ENCODE results near the gene WDR33. TPM values are rescaled to one million over a fixed set of nuclear protein-coding genes. Genes with fewer than 3 reads are reported as not detected.

WDR33 gene
- total RNA-seq, 4 donors from 2014 or later: 25.8 to 53.3 (median 38.0) TPM

DNA sequence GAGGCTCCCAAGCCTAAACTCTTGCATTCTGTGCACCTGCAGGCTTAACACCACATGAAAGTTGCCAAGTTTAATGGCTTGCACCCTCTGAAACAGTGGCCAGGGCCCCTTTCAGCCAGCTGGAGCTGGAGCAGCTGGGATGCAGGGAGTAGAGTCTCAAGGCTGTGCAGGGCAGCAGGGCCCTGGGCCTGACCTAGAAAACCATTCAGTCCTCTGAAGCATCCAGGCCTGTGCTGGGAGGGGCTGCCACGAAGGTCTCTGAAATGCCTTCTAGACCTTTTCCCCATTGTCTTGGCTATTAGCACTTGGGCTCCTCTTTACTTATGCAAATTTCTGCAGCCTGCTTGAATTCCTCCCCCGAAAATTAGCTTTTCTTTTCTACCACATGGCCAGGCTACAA lies 120.3 kb downstream of the WDR33 start:
- TF ChIP-seq, protein P1, sequence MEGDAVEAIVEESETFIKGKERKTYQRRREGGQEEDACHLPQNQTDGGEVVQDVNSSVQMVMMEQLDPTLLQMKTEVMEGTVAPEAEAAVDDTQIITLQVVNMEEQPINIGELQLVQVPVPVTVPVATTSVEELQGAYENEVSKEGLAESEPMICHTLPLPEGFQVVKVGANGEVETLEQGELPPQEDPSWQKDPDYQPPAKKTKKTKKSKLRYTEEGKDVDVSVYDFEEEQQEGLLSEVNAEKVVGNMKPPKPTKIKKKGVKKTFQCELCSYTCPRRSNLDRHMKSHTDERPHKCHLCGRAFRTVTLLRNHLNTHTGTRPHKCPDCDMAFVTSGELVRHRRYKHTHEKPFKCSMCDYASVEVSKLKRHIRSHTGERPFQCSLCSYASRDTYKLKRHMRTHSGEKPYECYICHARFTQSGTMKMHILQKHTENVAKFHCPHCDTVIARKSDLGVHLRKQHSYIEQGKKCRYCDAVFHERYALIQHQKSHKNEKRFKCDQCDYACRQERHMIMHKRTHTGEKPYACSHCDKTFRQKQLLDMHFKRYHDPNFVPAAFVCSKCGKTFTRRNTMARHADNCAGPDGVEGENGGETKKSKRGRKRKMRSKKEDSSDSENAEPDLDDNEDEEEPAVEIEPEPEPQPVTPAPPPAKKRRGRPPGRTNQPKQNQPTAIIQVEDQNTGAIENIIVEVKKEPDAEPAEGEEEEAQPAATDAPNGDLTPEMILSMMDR (IDR thresholded peaks at IDR 0.05): no peak
- DNase-seq (ENCODE audit: low spot score): no peak
- ATAC-seq (ENCODE audit: low FRiP score): no peak

DNA sequence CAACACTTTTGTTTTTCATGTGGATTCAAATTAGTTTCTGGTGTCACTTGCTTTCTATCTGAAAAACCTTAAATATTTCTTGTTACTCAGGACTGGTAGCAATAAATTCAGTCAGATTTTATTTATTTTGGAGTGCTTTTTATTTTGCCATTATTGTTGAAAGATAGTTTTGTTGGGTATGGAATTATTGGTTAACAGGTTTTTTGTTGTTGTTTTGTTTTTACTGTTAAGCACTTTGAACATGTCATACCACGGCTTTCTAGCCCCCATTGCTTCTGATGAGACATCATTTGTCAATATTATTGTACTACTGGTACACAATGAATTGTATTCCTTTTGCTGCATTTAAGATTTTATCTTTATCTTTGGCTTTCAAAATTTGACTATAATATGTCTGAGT lies 122.6 kb downstream of the WDR33 start:
- TF ChIP-seq, protein P1 (IDR thresholded peaks at IDR 0.05): no peak
- ATAC-seq (ENCODE audit: low FRiP score) (no peak), DNase-seq (ENCODE audit: low spot score) (no peak)

DNA sequence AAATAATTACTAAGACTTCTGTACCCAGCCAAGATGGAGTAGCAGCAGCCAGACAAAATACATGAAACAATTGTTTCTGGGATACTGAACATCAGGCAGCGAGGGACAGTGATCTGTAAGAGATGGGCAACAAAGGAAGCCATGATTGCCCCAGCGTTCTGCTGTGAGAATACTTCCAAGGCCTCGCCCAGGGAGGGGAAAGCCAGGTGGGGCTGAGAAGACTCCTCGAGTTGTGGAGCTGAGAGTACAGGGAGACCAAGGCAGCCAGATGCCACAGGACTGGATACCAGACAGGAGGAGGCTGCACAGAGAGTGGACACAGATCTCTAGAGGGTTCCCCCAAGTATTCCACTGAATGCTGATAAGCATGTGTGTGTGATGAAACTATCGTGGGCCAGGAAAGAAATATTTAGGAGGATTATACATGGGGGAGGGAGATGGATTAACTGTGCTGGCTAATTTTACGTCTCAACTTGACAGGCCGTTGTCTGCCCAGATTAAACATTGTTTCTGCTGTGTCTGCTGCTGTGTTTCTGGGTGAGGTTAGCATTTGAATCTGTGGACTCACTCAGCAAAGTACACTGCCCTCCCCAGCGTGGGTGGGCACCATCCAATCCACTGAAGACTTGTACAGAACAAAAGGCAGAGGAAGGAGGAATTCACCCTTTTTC lies 125.4 kb downstream of the WDR33 start:
- TF ChIP-seq, protein P1 (IDR thresholded peaks at IDR 0.05): no peak
- DNase-seq (ENCODE audit: low spot score): no peak

DNA sequence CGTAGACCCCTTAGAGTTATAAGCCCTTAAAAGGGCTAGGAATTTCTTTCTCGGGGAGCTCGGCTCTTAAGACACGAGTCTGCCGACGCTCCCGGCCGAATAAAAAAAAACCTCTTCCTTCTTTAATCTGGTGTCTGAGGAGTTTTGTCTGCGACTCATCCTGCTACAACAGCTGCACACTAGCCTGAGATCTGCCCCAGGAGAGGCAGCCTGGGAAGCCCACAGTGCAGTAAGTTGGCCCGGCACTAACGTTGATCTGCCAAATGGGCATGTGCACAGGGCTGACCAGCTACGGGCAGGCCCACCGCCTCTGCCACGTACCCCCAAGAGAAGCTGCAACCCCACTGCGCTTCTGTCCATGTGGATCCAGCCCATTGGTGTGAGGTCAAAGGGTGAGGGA lies 127.2 kb downstream of the WDR33 start:
- ATAC-seq (ENCODE audit: low FRiP score): no peak

More for the DNA sequence above, 125.4 kb downstream of the WDR33 start:
- no peak for ATAC-seq (ENCODE audit: low FRiP score)

DNA sequence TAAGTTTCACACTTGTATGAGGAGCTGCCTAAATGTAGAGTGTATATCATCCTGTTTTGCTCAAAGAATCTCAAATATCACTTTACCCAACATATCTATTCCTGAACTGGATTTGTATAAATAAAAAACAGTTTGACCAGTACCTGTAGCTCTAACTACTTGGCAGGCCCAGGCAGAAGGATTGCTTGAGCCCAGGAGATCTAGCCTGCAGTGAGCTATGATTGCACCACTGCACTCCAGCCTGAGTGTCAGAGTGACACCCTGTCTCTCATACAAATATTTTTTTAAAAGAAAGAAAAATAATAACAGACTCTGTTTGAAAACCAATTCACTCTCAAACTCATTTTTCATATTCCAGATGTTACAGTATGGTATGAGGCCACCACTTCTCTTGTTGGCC lies 127.9 kb downstream of the WDR33 start:
- DNase-seq (ENCODE audit: low spot score): no peak
- ATAC-seq (ENCODE audit: low FRiP score): no peak
- TF ChIP-seq, protein P1 (IDR thresholded peaks at IDR 0.05): no peak

More for the DNA sequence above, 127.2 kb downstream of the WDR33 start:
- DNase-seq (ENCODE audit: low spot score): no peak
- TF ChIP-seq, protein P1 (IDR thresholded peaks at IDR 0.05): no peak

DNA sequence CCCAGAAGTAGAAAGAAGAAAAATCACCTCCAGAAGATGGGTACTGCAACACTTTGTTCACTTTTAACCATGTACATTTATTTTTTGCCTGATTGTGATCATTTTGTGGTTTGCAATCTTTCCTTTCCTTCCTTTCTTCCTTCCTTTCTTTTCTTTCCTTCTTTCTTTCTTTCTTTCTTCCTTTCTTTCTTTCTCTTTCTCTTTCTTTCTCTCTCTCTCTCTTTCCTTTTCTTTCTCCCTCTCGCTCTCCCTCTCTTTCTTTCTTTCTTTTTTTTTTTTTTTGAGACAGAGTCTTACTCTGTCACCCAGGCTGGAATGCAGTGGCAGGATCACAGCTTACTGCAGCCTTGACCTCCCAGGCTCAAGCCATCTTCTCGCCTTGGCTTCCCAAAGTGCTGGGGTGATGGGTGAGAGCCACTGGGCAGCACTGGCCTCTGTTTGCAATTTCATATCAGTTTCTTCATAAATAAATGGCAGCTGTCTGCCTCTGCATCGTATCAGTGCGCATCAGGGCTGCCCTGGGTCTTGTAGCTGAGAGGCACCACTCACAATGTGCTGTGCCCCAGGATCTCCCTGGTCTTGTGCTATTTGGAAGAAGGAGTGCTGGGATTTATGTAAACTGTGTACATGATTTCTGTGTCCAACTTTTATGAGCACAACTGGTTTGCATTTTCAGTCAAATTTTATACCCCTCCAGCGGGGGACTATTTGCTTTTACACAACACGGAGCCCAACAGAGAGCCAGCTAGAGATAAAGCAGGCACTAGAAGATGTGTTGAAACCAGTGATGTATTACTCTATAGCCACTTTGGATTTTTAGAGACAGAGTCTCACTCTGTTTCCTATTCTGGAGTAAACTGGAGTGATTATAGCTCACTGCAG lies 128.8 kb downstream of the WDR33 start:
- DNase-seq (ENCODE audit: low spot score): no peak
- TF ChIP-seq, protein P1 (IDR thresholded peaks at IDR 0.05): no peak
- no peak for ATAC-seq (ENCODE audit: low FRiP score)

Measured in omental fat pad (tissue), 4 donors.